ENCODE data around the gene UBE2M.
"Not testable (repeated sequence)": the region's sequence is repeated elsewhere in the genome, so short reads cannot be mapped to it uniquely, and the experiment has no call there.

UBE2M gene

DNA sequence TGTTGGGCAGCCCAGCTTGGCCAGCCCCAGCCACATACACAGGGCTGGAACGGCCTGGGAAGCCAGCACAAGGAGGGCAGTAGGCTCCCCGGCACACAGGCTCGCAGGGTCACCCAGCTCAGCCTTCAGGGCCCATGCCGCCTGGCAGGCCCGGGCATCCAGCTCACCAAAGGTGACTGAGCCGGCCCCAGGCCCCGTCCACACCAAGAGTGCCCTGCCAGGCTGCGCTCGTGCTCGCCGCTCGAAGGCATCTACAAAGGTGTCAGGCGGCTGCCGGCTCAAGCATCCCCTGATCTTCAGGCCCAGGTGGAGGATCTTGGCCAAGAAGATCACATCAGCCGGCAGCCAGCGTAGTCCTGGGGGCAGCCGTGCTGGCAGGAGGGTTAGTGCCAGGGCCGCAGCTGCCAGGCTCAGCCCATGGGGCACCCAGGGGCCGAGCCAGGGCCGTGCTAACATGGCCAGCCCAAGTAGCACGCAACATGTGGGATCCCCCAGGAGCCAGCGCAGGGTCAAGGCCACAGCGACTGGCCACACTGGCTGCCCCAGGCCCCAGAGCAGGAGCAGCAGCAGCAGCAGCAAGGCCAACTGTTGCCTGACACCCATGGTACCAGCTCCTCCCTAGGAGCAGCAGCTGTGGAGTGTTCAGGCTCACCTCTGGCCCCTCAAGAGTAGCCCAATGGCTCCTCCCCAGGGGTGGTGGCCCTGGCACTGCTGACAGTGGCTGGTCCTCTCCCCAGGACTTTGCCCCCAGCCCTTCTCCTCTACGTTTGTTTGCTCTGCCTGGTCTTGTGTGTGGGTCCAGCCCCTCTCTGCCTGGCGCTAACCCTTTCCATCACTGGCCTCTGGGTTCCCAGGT, 46.8 kb downstream of the UBE2M start, which contains the start of gene SLC27A5:
Gene SLC27A5 (minus strand): TSS at position 640 of the 856 bp plus-strand sequence. CDS start 37 bp downstream, at position 603.
- DNase-seq = no peak

DNA sequence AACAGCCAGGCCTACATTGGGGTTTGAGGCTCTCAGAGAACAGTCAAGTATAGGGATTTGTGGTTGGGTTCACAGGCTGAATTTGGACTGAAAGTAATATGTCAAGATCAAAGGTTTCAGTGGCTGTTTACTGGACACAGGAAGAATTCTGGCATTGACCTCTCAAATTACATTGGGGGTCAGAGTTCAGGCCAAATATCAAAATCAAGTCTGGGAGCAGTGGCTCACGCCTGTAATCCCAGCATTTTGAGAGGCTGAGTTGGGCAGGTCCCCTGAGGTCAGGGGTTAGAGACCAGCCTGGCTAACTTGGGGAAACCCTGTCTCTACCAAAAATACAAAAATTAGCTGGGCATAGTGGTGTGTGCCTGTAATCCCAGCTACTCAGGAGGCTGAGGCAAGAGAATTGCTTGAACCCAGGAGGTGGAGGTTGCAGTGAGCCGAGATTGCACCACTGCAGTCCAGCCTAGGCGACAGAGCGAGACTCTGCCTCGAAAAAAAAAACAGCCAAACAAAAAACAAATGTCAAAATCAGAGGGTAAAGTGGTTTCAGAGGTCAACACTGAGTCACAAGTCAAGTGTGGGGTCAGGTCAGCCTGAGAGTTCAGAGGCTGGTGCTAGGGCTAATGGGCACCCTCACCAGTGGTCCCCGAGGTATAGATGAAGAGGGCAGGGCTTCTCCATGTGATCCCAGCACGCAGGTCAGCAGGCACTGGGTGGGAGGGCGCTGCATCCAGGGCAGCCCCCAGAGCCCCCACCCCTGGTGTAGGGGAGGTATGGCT, 48.1 kb downstream of the UBE2M start:
- DNase-seq = no peak

DNA sequence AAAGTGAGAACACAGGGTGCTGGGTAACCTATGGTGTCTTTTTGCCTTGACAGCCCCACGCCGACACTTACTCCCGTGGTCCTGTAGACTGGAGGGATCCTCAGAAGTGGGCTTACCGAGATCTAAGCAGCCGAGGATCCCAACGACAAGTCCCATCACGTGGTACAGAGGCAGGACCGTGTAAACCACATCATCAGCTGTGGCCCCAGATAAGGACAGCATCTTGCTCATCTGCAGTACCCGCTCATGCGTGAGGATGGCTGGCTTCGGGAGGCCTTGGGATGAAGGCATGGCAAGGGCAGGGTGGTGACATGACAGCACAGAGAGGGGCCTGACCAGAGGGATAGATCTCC, 48.7 kb downstream of the UBE2M start:
- no peak for DNase-seq

DNA sequence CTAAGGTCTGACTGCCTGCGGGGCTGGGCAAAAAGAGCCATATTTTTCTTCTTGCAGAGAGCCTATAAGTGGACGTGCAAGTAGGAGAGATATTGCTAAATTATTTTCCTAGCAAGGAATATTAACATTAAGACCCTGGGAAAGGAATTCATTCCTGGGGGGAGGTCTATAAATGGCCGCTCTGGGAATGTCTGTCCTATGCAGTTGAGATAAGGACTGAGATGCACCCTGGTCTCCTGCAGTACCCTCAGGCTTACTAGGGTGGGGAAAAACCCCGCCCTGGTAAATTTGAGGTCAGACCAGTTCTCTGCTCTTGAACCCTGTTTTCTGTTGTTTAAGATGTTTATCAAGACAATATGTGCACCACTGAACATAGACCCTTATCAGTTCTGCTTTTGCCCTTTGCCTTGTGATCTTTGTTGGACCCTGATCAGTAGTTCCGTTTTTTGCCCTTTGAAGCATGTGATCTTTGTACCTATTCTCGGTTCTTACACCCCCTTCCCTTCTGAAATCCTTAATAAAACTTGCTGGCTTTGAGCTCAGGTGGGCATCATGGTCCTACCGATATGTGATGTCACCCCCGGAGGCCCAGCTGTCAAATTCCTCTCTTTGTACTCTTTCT, 50.7 kb downstream of the UBE2M start:
- not testable (repeated sequence) for DNase-seq
